HG03378 (cell line): ENCODE measurements around the gene HMOX1.

Source experiments
- ATAC-seq: cut with Tn5 transposase; IDR thresholded peaks from one replicate; pipeline ENCODE4 v1.9.1; 2021; ENCODE audit warnings: mild to moderate bottlenecking, moderate library complexity; ENCODE audit not compliant: unreplicated experiment

HMOX1 gene

DNA sequence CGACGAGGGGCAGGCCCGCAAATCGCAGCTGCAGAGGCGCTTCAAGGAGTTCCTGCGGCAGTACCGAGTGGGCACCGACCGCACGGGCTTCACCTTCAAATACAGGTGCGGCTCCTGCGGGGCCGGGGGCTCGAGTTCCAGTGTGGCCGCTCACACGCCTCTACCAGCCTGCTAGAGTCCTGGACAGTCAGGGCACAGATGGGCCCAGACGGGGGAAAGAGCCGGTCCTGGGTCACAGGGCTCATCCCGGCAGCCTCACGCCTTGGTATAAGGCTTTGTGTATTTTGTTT, 19.6 kb downstream of the HMOX1 start:
- no peak for ATAC-seq

DNA sequence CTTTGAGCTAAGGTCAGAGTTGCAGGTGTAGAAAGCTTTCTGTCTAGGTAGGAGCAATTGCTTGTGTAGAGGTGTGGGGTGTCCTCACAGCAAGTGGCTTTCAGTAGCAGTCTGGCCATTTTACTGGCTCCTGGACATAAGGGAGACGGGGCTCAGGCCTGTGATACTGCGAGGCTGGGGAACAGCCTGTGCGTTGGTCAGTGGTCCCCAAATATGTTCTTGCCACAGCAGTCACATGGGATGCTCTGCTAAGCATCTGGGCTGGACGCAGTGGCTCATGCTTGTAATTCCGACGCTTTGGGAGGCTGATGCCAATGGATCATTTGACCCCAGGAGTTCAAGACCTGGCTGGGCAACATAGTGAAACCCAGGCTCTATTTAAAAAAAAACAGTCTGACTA, 21.0 kb downstream of the HMOX1 start:
- ATAC-seq, result no peak

DNA sequence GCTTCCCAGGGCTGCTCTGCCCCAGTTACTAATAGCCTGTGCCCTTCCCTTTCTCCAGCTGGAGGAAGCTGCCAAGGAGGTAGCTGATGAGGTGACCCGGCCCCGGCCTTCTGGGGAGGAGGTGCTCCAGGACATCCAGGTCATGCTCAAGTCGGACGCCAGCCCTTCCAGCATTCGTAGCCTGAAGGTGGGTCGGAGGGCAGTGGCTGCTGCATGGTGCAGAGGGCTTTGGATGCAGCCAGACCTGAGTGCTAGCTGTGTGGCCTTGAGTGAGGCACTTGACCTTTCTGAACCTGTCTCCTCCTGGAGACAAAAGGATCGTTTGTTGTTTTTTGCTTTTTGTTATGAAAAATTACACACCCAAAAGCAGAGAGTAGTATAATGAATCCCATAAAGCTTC, 22.5 kb downstream of the HMOX1 start:
- no peak for ATAC-seq

DNA sequence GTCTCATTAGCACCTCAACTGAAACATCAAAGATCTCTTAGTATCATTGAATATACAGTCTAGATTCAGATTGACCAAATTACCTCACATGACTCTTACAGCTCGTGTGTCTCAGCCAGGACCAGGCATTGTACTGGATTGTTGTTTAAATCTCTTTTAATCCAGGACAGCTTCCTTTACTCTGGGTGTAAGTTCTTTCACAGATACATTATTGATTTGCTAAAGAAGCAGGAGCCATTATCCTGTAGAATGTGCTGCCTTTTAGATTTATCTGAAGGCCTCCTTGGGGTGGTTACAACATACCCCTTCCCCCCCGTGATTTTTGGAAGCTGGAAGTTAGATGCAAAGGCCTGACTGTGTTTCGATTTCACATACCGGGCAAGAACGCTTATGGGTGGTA, 23.3 kb downstream of the HMOX1 start:
- no peak for ATAC-seq

DNA sequence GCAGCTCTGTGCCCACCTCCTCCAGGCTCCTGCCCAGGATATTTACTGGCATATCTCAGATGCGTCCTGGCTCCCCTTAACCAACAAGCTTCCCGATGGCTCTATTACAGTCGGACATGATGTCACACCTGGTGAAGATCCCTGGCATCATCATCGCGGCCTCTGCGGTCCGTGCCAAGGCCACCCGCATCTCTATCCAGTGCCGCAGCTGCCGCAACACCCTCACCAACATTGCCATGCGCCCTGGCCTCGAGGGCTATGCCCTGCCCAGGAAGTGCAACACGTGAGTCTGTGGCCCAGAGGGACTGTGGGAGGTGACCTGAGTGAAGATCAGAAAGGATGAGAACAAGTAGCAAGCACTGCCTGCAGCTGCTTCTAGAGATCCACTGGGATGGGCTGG, 25.5 kb downstream of the HMOX1 start:
- ATAC-seq, result no peak

DNA sequence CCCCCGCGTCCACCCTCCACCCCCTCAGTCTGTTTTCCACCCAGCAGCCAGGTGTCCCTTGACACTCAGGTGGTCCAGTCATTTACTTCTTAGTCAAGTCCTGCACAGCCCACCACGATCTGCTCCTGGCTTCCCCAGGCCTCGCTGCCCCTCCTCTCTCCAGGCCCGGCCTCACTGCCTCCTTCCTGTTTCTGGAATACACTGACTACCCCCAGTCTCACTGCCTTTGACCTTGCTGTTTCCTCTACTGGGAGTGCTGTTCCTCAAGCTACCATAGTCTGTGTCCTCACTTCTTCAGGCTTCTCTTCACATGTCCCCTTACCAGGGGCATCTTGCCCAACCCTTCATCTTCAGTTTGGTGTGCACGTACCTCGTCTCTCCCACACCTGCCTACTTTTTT, 26.5 kb downstream of the HMOX1 start:
- ATAC-seq, result no peak

DNA sequence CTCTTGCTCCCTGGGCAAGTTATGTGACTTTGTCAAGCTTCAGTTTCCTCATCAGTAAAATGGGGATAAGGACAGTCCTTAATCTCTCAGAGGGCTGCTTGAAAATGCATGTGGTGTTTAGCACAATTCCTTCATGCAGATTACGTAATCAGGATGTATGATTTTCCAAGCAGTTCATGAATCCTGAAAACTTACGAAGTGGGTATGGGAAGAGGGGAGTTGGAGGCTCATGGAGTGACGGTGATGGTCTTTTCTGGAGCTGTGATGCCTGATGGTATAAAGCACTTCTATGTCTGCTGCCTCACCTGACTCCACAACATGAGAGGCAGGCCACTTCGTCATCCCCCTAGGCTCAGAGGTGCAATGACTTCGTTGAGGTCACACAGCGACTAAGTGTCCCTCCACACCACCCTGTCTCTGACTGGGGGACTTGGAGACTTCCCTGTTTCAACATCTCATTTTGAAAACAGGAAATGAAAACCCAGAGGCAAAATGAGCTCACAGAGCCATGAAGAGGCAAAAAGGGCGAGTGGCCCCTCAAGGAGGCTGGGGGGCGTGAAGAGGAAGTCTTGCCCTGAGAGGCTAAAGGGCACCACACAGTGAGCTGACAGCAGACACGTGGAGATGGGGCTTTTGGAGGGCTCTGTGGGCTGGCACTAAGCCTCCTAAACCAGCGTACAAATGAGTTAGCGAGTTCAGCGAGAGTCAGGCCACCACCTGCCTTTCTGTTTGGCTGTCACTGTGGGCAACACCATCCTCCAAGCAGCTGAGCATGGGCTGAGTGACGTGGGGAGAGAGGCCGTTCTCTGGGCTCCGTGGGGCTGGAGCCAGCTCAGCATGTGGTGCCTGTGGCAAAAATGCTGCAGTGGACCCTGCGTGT, 29.1 kb downstream of the HMOX1 start:
- peak; percentile 61 for ATAC-seq

DNA sequence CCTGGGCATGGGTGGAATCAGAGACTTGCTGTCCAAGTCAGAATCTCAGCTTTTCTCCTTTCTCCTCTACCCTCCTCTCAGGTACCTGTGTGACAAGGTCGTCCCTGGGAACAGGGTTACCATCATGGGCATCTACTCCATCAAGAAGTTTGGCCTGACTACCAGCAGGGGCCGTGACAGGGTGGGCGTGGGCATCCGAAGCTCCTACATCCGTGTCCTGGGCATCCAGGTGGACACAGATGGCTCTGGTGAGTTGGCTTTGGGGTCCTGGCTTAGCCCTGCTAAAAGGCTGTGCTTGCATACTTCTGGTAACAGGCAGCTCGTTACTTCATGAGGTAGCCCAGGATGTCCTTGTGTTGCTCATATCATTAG, 29.8 kb downstream of the HMOX1 start:
- no peak for ATAC-seq

DNA sequence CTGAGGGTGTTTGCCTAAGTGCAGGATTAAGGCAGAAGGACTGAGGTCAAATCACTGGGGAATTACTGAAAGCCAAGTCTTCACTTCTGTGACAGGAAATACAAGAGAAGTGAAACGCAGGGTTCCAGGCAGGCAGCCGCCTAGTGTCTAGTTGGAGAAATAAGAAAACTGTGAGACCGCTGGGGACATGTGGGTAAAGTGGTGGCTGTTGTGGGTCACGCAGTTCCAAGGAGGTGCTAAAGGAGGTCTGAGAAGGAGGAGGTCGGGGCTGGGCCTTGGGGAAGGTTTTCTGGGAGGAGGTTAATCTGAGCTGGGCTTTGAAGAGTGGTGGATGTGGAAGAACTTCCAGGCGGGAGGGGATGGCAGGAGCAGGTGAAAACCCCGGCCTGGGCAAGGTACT, 30.2 kb downstream of the HMOX1 start:
- no peak for ATAC-seq

DNA sequence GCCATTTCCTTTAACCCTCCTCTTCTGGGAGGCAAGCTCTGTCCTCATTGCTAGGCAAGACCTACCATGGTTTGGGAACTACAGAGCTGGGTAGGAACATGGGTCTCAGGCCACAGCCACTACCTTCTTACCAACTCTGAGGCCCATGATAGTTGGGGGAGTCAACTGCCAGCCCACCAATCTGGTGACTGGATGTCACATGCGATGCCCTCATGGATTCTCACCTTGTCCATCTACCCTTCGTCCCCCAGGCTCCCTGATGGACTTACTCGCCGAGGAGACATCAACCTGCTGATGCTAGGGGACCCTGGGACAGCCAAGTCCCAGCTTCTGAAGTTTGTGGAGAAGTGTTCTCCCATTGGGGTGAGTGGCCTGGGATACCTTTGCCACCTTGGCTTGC, 32.7 kb downstream of the HMOX1 start:
- no peak for ATAC-seq

DNA sequence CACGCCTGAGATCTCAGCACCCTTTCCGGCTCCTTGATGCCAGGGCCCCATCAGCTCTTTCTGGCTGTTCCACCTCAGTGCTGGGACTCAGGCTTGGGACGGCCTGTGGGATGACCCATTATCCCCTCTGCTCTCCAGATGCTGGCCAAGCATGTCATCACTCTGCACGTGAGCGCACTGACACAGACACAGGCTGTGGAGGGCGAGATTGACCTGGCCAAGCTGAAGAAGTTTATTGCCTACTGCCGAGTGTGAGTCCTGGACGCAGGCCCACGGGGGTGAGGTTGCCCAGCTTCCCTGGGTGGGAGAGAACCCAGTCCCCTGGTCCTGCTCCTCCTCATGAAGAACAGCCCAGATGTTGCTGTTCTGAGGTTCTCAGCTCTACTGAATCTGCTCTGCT, 36.7 kb downstream of the HMOX1 start:
- ATAC-seq, result no peak

DNA sequence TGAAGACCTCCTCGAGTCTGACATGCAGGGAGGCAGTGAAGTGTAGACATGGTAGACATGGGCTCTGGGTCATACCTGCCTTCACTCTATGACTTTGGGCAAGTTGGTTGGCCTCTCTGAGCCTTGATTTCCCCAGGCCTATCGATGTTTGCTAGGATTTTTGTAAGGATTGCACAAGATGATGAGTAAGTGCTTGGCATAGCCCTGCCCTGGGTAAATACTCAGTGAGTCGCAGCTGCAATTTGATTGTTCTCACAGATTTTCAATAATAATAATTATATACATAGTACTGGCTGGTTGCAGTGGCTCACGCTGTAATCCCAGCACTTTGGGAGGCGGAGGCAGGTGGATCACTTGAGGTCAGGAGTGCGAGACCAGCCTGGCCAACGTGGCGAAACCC, 37.2 kb downstream of the HMOX1 start:
- no peak for ATAC-seq

DNA sequence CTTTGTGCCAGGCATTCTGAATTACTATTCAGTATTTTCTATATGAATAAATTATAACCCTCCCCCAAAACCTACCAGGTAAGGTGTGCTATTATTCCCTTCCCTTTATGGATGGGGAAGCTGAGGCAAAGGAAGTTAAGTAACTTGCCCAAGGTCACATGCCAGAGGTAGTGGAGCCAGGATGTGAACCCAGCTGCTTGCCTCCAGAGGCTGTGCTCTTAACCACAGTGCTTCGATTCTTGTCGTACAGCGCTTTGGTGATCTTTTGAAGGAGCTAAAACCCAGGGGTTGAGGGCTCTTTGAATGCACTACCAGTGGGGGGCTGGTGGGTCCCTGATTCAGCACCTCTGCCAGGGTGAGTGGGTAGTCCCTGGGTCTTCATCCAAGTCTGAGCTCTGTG, 37.8 kb downstream of the HMOX1 start:
- no peak for ATAC-seq

DNA sequence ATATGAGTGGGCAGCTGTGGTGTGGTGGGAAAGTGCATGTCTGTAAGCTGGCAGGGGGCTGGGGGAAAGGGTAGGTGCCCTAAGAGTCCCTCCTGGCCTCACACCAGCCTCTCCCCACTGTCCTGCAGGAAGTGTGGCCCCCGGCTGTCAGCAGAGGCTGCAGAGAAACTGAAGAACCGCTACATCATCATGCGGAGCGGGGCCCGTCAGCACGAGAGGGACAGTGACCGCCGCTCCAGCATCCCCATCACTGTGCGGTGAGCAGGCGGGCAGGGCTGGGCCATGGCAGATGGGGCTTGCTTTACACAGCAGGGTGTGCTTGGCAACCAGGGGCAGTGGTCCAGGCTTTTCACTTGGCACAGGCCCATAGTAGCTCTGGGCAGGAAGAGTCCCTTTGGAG, 38.9 kb downstream of the HMOX1 start:
- no peak for ATAC-seq

DNA sequence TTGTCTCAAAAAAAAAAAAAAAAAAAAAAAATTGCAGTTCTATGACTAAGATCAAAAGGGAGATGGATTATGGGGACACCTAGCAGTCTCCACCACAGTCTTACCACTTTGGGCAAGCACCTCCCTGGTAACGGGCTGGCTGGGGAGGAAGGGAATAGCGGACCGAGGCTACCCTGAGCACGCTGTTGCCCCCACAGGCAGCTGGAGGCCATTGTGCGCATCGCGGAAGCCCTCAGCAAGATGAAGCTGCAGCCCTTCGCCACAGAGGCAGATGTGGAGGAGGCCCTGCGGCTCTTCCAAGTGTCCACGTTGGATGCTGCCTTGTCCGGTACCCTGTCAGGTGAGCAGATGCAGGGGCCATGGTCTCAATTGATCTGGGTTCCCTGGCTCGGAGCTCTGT, 40.2 kb downstream of the HMOX1 start:
- ATAC-seq, result no peak

DNA sequence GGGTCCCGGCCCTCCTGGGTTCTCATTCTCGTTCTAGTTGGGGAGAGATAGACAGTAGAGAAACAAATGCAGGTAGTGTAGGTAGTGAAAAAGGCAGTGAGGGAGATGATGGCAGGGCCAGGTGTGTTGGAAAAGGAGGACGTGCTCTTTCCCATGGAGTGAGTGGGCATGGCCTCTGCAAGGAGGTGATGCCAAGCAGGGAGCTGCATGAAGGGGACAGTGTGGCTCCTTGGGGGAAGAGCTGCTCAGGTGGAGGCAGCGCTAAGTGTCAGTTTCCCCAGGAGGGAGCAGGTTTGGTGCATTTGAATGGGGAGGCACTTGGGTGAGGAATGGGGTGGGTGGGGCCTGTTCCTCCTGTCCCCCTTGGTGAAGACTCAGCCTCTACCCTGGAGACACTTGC, 41.2 kb downstream of the HMOX1 start:
- no peak for ATAC-seq

DNA sequence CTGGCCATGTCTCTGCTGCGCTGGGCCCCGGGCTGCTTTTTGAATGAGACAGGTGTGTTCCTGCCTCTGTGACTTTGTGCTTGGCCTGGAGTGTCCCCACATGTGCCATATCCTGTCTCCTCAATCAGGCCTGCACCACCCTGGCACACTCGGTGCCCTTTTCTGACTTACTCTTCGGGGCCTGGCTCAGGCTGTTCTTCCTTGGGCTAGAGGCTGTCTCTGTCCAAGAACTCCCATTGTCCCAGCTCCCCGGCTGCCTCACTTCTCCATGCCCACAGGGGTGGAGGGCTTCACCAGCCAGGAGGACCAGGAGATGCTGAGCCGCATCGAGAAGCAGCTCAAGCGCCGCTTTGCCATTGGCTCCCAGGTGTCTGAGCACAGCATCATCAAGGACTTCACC, 42.0 kb downstream of the HMOX1 start:
- no peak for ATAC-seq

DNA sequence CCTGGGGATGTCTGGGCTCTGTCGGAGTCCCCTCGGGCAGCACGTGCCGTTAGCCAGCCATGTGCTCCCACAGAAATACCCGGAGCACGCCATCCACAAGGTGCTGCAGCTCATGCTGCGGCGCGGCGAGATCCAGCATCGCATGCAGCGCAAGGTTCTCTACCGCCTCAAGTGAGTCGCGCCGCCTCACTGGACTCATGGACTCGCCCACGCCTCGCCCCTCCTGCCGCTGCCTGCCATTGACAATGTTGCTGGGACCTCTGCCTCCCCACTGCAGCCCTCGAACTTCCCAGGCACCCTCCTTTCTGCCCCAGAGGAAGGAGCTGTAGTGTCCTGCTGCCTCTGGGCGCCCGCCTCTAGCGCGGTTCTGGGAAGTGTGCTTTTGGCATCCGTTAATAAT, 43.2 kb downstream of the HMOX1 start:
- no peak for ATAC-seq

DNA sequence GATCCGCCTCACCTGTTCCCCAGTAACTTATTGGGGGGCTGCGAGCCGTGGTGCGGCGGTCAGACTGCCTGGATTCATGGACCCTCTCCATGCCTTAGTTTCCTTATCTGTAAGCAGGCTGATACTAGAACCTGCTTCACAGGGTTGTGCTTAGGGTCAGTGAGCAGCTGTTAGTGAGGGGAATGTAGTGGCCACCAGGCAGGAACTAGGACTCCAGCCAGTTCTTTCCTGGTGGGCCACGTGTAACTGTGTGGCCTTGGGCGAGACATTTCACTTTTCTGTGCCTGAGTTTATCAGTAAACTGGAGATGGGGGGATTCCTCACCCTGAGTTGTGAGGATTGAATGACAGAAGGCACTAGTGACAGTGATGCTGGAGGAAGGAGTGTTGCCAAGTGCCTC, 43.9 kb downstream of the HMOX1 start:
- ATAC-seq, result no peak

DNA sequence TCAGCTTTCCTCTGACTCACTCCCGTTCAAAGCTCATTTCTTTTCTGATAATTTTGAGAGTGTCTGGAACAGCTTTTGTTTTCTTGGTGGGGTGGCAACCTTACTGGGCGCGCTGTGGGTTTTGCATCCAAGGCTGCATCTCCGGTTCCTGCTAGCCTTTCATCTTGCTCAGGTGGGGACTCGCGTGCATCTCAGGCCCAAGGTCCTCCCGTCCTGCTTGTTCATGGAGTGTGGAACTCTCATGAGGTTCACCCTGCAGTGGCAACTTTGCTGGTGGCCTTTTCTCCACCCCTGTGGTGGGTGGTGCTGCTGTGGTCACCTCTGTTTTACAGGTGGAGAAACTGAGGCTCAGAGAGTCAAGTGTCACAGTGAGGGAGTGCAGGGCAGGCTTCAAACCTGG, 44.6 kb downstream of the HMOX1 start:
- no peak for ATAC-seq

DNA sequence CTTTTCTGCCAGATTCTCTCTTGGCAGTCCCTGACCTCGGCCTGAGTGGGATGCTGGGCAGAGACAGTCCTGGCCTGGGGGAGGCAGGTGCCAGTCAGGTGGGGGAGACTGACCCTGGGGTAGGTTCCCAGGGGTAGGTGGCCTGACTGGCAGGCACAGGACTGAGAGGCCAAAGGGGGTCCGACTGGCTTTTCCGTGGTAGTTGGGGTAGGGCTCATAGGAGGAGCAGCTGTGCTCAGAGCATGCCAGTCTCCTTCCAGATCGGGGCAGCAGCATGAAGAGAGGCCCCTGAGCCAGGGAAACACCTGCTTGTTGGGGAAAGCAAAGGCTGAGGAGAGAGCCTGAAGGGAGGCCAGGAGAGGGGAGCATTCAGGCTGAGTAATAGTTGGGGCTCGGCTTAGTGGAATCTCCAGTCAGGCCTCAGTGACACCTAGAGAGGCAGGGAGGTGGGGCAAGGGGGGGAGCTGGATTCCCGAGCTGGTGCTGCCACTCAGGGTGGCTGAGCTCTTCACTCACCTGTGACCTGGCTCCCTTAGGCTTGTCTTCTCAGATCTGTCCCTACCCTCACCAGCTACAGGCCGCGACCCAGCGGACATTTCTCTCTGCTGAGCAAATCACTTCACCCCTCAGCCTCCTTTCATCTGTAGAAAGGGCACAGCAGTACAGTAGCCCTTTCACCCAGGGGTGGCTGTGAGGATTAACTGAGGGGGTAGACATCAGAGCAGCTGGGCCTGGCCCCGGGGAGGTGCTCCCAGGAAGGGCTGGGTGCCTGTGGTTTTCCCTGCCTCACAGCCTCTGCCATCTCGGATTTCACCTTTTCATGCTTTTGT, 45.3 kb downstream of the HMOX1 start:
- ATAC-seq, result no peak

DNA sequence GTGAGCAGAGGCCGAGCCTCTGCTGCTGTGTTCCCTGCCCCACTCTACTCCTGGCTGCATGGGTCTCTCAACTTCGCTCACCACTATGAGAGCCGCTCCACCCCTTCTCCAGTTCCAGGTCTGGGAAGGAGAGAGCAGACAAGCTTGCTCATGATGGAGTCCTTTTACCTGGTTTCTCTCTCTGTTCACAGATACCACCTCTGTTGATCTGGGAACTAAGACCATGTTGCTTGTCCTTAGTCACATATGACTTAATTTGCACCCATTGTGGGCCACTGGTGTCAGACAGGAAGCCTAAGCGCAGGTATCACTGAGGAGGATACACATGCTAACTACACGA, 45.9 kb downstream of the HMOX1 start:
- no peak for ATAC-seq

DNA sequence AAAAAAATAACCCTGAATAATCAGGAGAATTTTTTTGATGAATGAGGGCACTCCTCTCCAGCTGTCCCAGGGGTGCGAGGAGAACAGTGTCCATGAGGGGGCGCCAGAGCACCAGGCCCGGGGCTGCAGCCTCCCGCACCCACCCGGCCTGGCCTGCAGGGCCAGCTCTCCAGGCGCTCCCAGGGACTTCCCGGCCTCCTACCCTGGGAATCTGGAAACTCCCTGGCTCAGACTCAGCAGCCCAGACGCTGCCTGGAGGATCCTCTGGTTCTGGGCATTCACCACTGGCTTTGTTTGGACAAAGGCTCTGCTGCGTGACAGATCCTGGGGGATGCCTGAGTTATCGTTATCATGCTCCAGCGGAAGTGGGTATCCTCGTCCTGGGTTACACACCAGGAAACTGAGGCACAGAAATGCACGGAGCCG, 50.0 kb downstream of the HMOX1 start:
- ATAC-seq, result no peak
